Thoracic aorta (tissue), 2 donors: ENCODE measurements around the gene SLC13A3. TPM values are rescaled to one million over a fixed set of nuclear protein-coding genes. Genes with fewer than 3 reads are reported as not detected.

Experiments used
- ATAC-seq: fragments of 150-250 bp; one replicate; pipeline ENCODE4 v1.8.0; 2017; ENCODE audit warnings: low read depth; ENCODE audit not compliant: insufficient number of reproducible peaks, low FRiP score
- DNase-seq: peaks from one replicate; pipeline ENCODE4 v3.0.0-alpha.2; 2020; ENCODE audit warnings: low spot score
- H3K27ac ChIP-seq, 2 donors: fragments of 200-600 bp; sonication (generic); 1 replicate in 1 of 2; 2 replicates in 1 of 2; pipeline ENCODE4 v1.5.1; 2016; ENCODE audit warnings: mild to moderate bottlenecking in 2 of 2, moderate library complexity in 2 of 2
- H3K27me3 ChIP-seq: fragments of 200-600 bp; sonication (generic); replicated peaks from 2 replicates; pipeline ENCODE4 v1.6.0; 2016; ENCODE audit warnings: mild to moderate bottlenecking; ENCODE audit not compliant: insufficient read depth
- H3K36me3 ChIP-seq: fragments of 200-600 bp; sonication (generic); one replicate; pipeline ENCODE4 v1.5.1; 2016
- H3K4me1 ChIP-seq, 2 donors: fragments of 200-600 bp; sonication (generic); 1 replicate in 1 of 2; 2 replicates in 1 of 2; pipeline versions ENCODE4 v1.5.1 to v1.6.0; 2016; ENCODE audit warnings: low read depth in 2 of 2, mild to moderate bottlenecking in 1 of 2; ENCODE audit not compliant: control insufficient read depth in 1 of 2
- H3K4me3 ChIP-seq: fragments of 200-600 bp; sonication (generic); 2 replicates; pipeline ENCODE4 v1.5.1; 2016; ENCODE audit warnings: mild to moderate bottlenecking
- H3K9me3 ChIP-seq: fragments of 200-600 bp; sonication (generic); 2 replicates; pipeline ENCODE4 v1.5.1; 2016
- CTCF ChIP-seq: fragments of 200-600 bp; sonication (generic); IDR thresholded peaks from one replicate; pipeline ENCODE4 v1.5.1; 2019; ENCODE audit warnings: antibody characterized with exemption
- total RNA-seq, 2 donors: library from RNA; depleted of rRNA; stranded (reverse); fragments of >200 nt; gene quantifications; one replicate each; pipeline versions ENCODE4 v1.1.0 to v1.2.3, GENCODE V29; 2016

SLC13A3 gene
- total RNA-seq, 2 donors from 2014 or later = 3.2 to 4.9 TPM

GRCh38 chr20:46666818-46667515, 15.7 kb upstream of the SLC13A3 start:
- no peak for TF ChIP-seq CTCF
- no peak overlapping the region for H3K27ac ChIP-seq
- peaks cover 7% of the 10 kb centered on the region for H3K9me3 ChIP-seq
- DNase-seq (no peak), ATAC-seq (no peak)
- H3K36me3 ChIP-seq = no peaks in the 10 kb centered on the region
- H3K4me3 ChIP-seq = no peak overlapping the region
- no peaks in the 10 kb centered on the region for H3K4me1 ChIP-seq
- no peaks in the 10 kb centered on the region for H3K27me3 ChIP-seq

- Histone ChIP-seq H3K9me3 (peaks cover 5% of the 10 kb centered on the region), H3K4me1 (no peaks in the 10 kb centered on the region), H3K27ac (no peak overlapping the region), H3K27me3 (no peaks in the 10 kb centered on the region), H3K4me3 (no peak overlapping the region), H3K36me3 (no peaks in the 10 kb centered on the region)
- DNase-seq (no peak), ATAC-seq (no peak)
- no peak for TF ChIP-seq CTCF
Observed at GRCh38 chr20:46666306-46666705, 15.0 kb upstream of the SLC13A3 start.

- peaks cover 4% of the 10 kb centered on the region for H3K9me3 ChIP-seq
- H3K27ac ChIP-seq = no peak overlapping the region
- H3K27me3 ChIP-seq = no peaks in the 10 kb centered on the region
- ATAC-seq (no peak), DNase-seq (no peak)
- no peaks in the 10 kb centered on the region for H3K36me3 ChIP-seq
- H3K4me1 ChIP-seq = no peaks in the 10 kb centered on the region
- H3K4me3 ChIP-seq = no peak overlapping the region
- TF ChIP-seq CTCF = no peak
Observed at GRCh38 chr20:46665602-46666001, 14.3 kb upstream of the SLC13A3 start.

GRCh38 chr20:46663531-46663930, 12.3 kb upstream of the SLC13A3 start:
- no peak for DNase-seq
- ATAC-seq = no peak
- no peaks in the 10 kb centered on the region for H3K27me3 ChIP-seq
- no peak for TF ChIP-seq CTCF
- no peak overlapping the region for H3K4me3 ChIP-seq
- no peaks in the 10 kb centered on the region for H3K9me3 ChIP-seq
- no peaks in the 10 kb centered on the region for H3K36me3 ChIP-seq
- H3K27ac ChIP-seq = no peak overlapping the region
- no peaks in the 10 kb centered on the region for H3K4me1 ChIP-seq

- no peaks in the 10 kb centered on the region for H3K9me3 ChIP-seq
- no peak overlapping the region for H3K27ac ChIP-seq
- no peak for ATAC-seq
- no peak overlapping the region for H3K4me3 ChIP-seq
- H3K4me1 ChIP-seq = no peaks in the 10 kb centered on the region
- no peaks in the 10 kb centered on the region for H3K27me3 ChIP-seq
- H3K36me3 ChIP-seq = no peaks in the 10 kb centered on the region
- no peak for DNase-seq
- TF ChIP-seq CTCF = no peak
Observed at GRCh38 chr20:46661659-46662058, 10.4 kb upstream of the SLC13A3 start.
